ENCODE results near the gene ZNF92. TPM values are rescaled to one million over a fixed set of nuclear protein-coding genes. Genes with fewer than 3 reads are reported as not detected.

ZNF92 gene
- total and polyA plus RNA-seq, 2 of the 13 experiments (the other 11 are each of a cell fraction or from before 2014, with no cell fraction given), result 4.0 to 13.2 TPM

GRCh38 chr7:65373608-65374351 is at the start of gene ZNF92 (continued):
- TF ChIP-seq ZNF512B (CRISPR knock-in tag; IDR thresholded peaks at IDR 0.05; ENCODE audit: borderline replicate concordance) (no peak), GATAD1 (CRISPR knock-in tag; IDR thresholded peaks at IDR 0.05) (peak; percentile 53), ZBTB34 (CRISPR knock-in tag; IDR thresholded peaks at IDR 0.05) (no peak), CBX1 (IDR thresholded peaks at IDR 0.05; ENCODE audit: low read depth) (peak; percentile 77), NFYC (CRISPR knock-in tag; IDR thresholded peaks at IDR 0.05) (peak; percentile 94), NR2F1 (CRISPR knock-in tag; IDR thresholded peaks at IDR 0.05) (no peak), SMAD9 (CRISPR knock-in tag; IDR thresholded peaks at IDR 0.05) (no peak), TP53 (CRISPR knock-in tag; conservative IDR thresholded peaks at IDR 0.05) (no peak), UBTF (CRISPR knock-in tag; IDR thresholded peaks at IDR 0.05) (peak; percentile 87), ZKSCAN8 (CRISPR knock-in tag; IDR thresholded peaks at IDR 0.05; ENCODE audit: borderline replicate concordance) (no peak), BHLHE40 (IDR thresholded peaks at IDR 0.05; ENCODE audit: low read length) (no peak), ZNF580 (CRISPR knock-in tag; IDR thresholded peaks at IDR 0.05; ENCODE audit: borderline replicate concordance, low read depth) (no peak), SIX4 (CRISPR knock-in tag; IDR thresholded peaks at IDR 0.05) (no peak), SP5 (CRISPR knock-in tag; IDR thresholded peaks at IDR 0.05; ENCODE audit: borderline replicate concordance, low read depth) (no peak), SAP130 (CRISPR knock-in tag; IDR thresholded peaks at IDR 0.05; ENCODE audit: low read depth) (peak; percentile 99), MYC (CRISPR knock-in tag; IDR thresholded peaks at IDR 0.05; ENCODE audit: borderline replicate concordance) (peak; percentile 16; the same call in 1 of the 2 replicates), ZMYM2 (CRISPR knock-in tag; IDR thresholded peaks at IDR 0.05) (no peak), ZNF350 (CRISPR knock-in tag; IDR thresholded peaks at IDR 0.05; ENCODE audit: borderline replicate concordance, low read depth) (peak; percentile 83; the same call in 1 of the 2 replicates), GPN1 (CRISPR knock-in tag; IDR thresholded peaks at IDR 0.05; ENCODE audit: borderline replicate concordance) (no peak), POLR2AphosphoS2 (IDR thresholded peaks at IDR 0.05; ENCODE audit: low read depth, low read length) (no peak), NCOR1 (IDR thresholded peaks at IDR 0.05; ENCODE audit: borderline replicate concordance, low read length) (no peak), ZNF354B (CRISPR knock-in tag; IDR thresholded peaks at IDR 0.05) (no peak), ARNT2 (CRISPR knock-in tag; IDR thresholded peaks at IDR 0.05; ENCODE audit: low read depth) (peak; percentile 52; the same call in 1 of the 2 replicates), NR2C2 (CRISPR knock-in tag; IDR thresholded peaks at IDR 0.05; ENCODE audit: borderline replicate concordance) (no peak; the same call in 1 of the 2 replicates), FOXK2 (IDR thresholded peaks at IDR 0.05) (no peak)
